GM21367 (cell line): ENCODE measurements around the gene ALPK3.

Experiments used
- ATAC-seq: cut with Tn5 transposase; IDR thresholded peaks from one replicate; pipeline ENCODE4 v1.9.1; 2021; ENCODE audit not compliant: unreplicated experiment

Gene ALPK3

DNA sequence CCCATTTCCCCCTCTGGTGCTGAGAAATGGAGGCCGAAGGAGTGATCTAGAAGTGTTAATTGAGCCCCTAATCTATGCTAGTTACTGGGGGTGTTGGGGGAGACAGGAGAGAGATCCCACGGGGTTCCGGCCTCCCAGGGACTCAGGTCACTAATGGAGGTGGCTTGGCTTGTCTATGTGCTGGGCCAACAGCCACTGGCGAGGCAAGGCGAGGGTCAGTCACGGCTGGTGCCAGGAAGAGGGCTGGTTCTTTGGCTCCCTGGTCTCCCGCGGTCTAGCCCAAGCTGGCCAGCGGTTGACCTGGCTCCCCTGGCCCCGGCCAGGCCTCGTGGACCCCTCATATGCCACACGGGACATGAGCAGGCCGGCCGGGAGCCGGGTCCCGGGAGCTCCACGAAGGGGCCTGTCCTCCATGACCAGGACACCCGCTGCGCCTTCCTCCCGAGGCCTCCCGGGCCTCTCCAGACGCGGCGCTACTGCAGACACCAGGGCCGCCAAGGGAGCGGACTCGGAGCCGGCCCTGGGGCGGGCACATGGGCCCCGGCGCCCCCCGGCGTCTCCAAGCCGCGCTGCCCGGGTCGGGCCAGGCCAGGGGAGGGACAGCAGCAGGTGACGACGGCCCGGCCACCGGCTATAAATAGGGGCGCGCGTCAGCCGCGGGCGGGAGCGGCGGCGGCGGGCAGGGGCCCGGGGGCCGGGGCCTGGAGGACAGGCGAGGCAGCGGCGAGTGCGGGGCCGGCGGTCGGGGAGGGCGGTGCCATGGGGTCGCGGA lies at the start of gene ALPK3:
Gene ALPK3 (plus strand): TSS at position 663 of the 772 bp plus-strand sequence. CDS start 97 bp downstream, at position 760.
- ATAC-seq, result no peak

DNA sequence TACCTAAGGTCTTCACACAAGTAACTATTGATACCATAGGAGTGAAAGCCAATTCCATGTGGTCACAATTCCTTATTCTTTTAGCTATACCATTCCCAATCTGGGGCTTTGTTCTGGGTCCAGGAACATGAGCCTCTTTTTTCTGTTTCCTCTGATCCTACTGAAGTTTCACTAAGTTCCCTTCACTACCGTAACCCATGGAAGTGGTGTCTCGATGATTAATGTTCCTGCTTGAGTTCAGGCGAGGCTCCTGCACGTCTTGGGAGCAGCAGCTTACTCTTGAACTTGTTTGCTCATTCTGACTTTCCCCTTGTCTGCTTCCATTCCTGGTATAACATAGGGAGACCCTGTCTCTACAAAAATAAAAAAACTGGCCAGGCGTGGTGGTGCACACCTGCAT lies 45.1 kb upstream of the ALPK3 start:
- ATAC-seq, result no peak

DNA sequence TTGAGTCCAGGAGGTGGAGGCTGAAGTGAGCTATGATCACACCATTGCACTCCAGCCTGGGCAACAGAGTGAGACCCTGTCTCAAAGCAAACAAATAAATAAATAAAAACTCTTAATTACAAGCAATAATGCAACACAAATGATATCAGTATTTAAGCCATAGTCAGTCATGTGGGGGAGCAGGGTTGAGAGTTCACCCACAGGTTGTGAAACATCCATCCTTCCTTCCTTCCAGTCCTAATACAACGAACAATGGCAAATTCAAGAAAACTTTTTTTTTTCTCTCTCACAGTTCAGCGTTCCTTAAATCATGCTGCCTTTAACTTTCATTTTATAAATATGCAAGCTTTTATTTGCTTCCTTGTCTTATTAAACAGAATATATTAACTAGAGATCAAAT lies 44.7 kb upstream of the ALPK3 start:
- ATAC-seq, result no peak

- no peak for ATAC-seq
These were observed 43.4 kb upstream of the ALPK3 start for GRCh38 chr15:84773716-84774115.

DNA sequence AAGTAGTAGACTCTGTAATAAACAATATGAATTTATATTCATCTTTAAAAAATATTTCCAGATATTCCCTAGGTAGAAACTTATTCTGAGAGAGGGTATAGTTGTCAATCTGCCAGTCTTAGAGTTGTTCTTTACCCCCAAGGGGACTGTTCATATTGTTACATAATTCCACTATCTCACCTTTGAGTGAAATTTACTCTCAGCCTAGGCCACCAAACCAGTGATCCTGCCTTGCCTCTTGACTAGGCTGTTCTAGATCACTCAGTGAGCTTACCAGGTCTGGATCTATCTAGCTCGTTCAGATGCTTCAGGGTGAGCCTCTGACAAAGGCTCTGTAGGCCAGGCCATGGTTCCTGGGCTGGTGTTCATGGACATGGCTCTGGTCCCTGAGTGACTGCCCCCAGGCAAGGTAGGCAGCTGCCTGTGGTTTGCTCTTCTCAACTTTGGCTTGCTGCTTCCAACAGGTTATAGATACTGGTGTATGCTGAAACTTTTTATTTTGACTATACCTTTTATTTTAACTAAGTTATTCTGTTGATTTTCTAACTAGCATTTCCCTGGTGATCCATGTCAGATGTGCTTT lies 41.2 kb upstream of the ALPK3 start:
- no peak for ATAC-seq

DNA sequence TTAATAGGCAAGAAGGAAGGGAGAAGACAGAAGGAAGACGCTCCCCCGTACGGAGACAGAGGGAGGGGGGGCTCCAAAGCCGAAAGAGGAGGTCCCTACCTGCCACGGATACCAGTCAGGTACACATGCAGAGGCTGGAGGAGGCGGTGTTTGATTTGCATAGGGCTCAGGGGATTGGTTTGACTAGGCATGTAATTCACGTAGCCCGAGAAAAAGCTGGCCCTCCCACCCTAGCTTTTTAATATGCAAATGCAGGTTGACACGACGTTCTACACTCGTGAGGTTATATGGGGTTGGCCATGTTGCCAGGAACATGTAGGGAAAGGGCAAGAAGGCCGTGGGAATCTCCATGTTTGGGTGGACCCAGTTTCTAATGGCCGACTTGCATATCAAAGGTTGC lies 39.0 kb upstream of the ALPK3 start:
- no peak for ATAC-seq

DNA sequence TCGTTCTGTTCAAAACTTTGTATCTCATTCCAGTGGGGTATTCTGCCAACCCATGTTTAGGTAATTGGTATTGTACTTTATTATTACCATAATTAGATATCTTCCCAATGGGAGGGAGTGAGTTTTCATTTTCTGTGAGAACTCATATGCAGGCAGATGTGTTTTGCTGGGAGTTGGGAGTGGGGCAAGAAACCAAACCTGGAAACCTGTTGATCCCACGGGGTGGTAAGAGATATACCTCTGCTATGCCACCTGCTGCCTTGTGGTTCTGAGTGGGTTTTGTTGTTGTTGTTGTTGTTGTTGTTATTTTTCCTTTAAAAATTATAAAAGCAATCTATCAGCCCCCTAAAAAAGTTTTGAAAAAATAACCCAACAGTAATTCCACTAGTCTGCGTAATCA lies 36.7 kb upstream of the ALPK3 start:
- no peak for ATAC-seq

GRCh38 chr15:84781495-84781894 lies 35.7 kb upstream of the ALPK3 start:
- ATAC-seq, result no peak

DNA sequence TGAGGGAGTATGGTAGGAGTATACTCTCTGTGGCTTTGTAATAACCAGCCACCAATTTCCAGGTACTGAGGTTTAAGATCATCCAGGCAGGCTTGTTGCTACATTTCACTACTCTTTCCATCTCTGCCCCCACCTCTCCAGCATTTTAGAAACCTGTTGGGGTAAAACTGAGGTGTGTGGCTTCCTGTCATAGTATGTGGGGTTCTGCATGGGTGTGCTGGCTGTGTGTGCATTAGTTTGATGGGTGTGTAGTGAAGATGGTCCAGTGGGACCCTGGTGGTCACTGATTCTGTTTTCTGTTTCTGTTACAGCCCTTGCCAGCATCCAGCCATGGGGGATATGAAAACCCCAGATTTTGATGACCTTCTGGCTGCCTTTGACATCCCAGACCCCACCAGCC lies 34.8 kb upstream of the ALPK3 start:
- ATAC-seq, result no peak

GRCh38 chr15:84783493-84784251 lies 33.5 kb upstream of the ALPK3 start:
- no peak for ATAC-seq

GRCh38 chr15:84784262-84784661 lies 32.9 kb upstream of the ALPK3 start:
- ATAC-seq, result no peak

GRCh38 chr15:84785053-84785452 lies 32.1 kb upstream of the ALPK3 start:
- ATAC-seq, result no peak

DNA sequence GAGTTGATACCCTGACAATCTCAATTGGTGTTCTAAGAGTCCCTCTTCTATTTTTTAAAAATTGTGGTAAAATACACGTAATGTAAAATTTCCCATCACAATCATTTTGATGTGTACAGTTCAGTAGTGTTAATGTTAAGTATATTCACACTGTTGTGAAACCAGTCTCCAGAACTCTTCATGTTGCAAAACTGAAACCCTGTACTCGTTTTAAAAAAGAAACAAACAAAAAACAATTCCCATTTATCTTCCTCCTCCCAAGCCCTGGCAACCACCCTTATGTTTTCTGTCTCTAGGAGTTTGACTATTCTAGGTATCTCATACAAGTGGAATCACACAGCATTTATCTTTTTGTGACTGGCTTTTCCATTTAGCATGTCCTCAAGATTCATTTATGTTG lies 28.7 kb upstream of the ALPK3 start:
- no peak for ATAC-seq

- ATAC-seq, result no peak
These were observed 27.4 kb upstream of the ALPK3 start for GRCh38 chr15:84789762-84790161.

DNA sequence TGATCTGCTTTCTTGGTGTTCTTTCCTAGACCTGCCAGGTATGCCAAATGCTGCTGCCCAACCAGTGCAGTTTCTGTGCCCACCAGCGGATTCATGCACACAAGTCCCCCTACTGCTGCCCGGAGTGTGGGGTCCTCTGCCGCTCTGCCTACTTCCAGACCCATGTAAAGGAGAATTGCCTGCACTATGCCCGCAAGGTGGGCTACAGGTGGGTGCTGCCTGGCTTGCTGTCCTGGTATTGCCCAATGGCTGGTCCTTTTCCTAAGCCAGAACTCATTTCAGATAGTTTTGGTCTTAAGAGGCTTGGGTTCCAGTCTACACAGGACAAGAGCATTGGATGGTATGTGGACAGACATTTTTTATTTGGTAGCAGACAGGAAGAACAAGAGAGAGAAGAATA lies 26.5 kb upstream of the ALPK3 start:
- no peak for ATAC-seq

DNA sequence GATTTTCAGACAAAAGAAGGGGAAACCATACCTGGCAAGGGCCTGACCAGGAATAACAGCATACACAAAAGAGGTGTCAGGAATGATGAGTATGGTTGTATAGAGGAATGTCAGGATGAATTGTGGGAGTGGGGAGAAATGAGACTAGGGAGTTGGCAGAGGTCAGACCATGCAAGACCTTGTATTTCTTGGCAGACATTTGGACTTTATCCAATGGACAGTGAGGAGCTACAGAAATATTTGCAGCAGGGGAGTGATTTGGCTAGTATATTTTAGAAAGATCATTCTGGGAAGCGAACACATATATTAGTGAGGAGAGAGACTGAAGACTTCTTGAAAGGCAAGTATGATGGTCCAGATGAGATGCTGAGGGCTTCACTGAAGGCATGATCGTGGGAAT lies 25.4 kb upstream of the ALPK3 start:
- ATAC-seq, result no peak

- no peak for ATAC-seq
These were observed 23.6 kb upstream of the ALPK3 start for GRCh38 chr15:84793431-84794161.

GRCh38 chr15:84794162-84794547 lies 23.0 kb upstream of the ALPK3 start:
- ATAC-seq, result no peak

DNA sequence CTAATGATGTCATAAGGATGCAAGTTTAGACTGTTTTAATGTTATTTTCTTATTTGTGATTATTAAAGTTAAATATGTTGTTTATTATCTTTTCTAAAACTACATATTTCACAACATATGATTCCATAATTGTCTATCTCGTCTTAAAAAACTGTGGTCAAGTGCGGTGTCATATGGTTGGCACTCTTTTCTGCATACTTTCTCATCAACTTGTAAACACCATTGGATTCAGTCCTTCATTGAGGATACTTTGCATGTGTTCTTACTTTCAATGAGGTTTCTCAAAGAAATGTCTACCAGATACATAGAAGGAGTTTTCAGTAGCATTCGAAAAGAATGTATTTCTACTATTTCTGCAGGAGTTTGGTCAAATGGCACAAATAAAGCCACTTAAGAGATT lies 22.0 kb upstream of the ALPK3 start:
- ATAC-seq, result no peak

- ATAC-seq, result no peak
These were observed 19.9 kb upstream of the ALPK3 start for GRCh38 chr15:84797212-84797611.

DNA sequence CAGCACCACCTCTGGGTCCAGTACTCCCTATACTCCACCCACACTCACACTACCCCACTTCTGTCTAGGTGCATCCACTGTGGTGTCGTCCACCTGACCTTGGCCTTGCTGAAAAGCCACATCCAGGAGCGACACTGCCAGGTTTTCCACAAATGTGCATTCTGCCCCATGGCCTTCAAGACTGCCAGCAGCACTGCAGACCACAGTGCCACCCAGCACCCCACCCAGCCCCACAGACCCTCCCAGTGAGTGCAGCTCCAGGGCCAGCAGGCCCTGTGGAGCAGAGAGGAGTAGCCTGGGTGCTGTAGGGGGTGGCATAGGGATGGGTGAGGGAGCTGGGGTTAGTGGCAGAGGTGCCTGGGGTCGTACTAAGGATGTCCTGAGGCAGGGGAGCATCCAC lies 19.4 kb upstream of the ALPK3 start:
- no peak for ATAC-seq
